ENCODE results near the gene CLEC16A.

DNA sequence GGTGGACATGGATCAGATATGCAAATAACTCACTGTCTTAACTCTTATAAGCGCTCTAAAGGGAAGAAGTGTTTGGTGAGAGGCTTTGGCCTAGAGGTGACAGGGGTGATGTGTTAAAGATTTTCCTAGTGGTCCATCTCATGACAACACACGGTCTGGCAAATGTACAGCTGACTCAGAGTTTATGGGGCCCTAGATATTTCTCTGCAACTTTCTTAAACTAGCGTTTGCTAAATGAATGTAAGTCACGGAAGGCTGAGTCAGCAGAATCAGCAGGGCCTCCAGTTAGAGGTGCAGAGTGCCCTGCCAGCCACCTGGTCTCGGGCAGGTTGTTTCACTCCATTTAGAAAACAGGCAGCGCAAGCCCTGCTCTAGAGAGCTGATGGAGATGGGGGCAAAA lies 40.1 kb downstream of the CLEC16A start:
- TF ChIP-seq, protein P1, sequence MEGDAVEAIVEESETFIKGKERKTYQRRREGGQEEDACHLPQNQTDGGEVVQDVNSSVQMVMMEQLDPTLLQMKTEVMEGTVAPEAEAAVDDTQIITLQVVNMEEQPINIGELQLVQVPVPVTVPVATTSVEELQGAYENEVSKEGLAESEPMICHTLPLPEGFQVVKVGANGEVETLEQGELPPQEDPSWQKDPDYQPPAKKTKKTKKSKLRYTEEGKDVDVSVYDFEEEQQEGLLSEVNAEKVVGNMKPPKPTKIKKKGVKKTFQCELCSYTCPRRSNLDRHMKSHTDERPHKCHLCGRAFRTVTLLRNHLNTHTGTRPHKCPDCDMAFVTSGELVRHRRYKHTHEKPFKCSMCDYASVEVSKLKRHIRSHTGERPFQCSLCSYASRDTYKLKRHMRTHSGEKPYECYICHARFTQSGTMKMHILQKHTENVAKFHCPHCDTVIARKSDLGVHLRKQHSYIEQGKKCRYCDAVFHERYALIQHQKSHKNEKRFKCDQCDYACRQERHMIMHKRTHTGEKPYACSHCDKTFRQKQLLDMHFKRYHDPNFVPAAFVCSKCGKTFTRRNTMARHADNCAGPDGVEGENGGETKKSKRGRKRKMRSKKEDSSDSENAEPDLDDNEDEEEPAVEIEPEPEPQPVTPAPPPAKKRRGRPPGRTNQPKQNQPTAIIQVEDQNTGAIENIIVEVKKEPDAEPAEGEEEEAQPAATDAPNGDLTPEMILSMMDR (IDR thresholded peaks at IDR 0.05) = no peak
- no peak for TF ChIP-seq POLR2A (IDR thresholded peaks at IDR 0.05)

Measured in thyroid gland (tissue), 4 donors.